Glutamatergic neuron (in vitro differentiated cells): ENCODE measurements around the gene ROBO1. TPM values are rescaled to one million over a fixed set of nuclear protein-coding genes. Genes with fewer than 3 reads are reported as not detected.

Source experiments
- DNase-seq: peaks from one replicate; pipeline ENCODE4 v3.0.0; 2022
- H3K27ac Mint-ChIP-seq: one replicate; pipeline ENCODE4 v1.8.0; 2020; ENCODE audit warnings: mild to moderate bottlenecking, mixed read lengths, inconsistent platforms; ENCODE audit not compliant: unreplicated experiment
- H3K27me3 Mint-ChIP-seq: one replicate; pipeline ENCODE4 v1.8.0; 2020; ENCODE audit warnings: mild to moderate bottlenecking, moderate library complexity, mixed read lengths, inconsistent platforms; ENCODE audit not compliant: unreplicated experiment
- H3K36me3 Mint-ChIP-seq: one replicate; pipeline ENCODE4 v1.8.0; 2020; ENCODE audit warnings: mild to moderate bottlenecking, mixed read lengths, inconsistent platforms; ENCODE audit not compliant: unreplicated experiment
- H3K4me1 Mint-ChIP-seq: one replicate; pipeline ENCODE4 v1.8.0; 2020; ENCODE audit warnings: mild to moderate bottlenecking, low read depth, mixed read lengths, inconsistent platforms; ENCODE audit not compliant: unreplicated experiment
- H3K4me3 Mint-ChIP-seq: one replicate; pipeline ENCODE4 v1.8.0; 2020; ENCODE audit warnings: mild to moderate bottlenecking, mixed read lengths, inconsistent platforms; ENCODE audit not compliant: unreplicated experiment
- H3K9me3 Mint-ChIP-seq: one replicate; pipeline ENCODE4 v1.8.0; 2020; ENCODE audit warnings: mild to moderate bottlenecking, moderate library complexity, mixed read lengths, inconsistent platforms; ENCODE audit not compliant: unreplicated experiment
- total RNA-seq: library from RNA; stranded (reverse); fragmentation: NEBNext Ultra II Directional; extraction: Animal tissue kit (Norgen Biotek cat#: 25700); gene quantifications from one replicate; pipeline ENCODE4 v1.2.1, GENCODE V29; 2021; ENCODE audit not compliant: unreplicated experiment
- TF ChIP-seq, protein P1 (sequence below): fragments of 200-600 bp; sonication (generic); IDR thresholded peaks from one replicate; pipeline ENCODE4 v1.5.0; 2021; ENCODE audit not compliant: partially characterized antibody, unreplicated experiment

The ROBO1 gene
- total RNA-seq, 1 donor from 2014 or later, result 505 TPM

DNA sequence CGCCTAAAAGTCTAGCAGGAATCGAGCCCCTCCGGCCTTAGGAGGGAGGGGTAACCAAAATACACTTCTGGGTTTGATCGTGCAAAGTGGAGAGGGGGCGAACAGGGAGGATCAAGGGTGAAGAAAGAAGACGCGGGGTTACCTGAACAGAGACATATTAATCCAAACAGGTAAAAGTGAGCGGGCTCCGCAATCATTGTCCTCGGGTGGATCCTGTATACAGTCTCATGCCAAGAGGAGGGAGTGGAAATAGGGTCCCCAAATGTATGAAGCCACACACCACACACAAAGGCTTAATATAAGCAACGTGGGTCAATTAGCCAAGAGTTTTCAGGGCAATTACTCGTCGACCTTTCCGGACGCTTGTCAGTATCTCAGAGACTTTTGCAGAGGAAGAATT is 749.5 kb downstream of the ROBO1 start:
- DNase-seq, result no peak
- no peaks in the 10 kb centered on the region for H3K36me3 Mint-ChIP-seq
- H3K9me3 Mint-ChIP-seq, result peaks cover 8% of the 10 kb centered on the region
- H3K27me3 Mint-ChIP-seq, result peaks cover 5% of the 10 kb centered on the region
- no peak overlapping the region for H3K27ac Mint-ChIP-seq
- TF ChIP-seq, protein P1, sequence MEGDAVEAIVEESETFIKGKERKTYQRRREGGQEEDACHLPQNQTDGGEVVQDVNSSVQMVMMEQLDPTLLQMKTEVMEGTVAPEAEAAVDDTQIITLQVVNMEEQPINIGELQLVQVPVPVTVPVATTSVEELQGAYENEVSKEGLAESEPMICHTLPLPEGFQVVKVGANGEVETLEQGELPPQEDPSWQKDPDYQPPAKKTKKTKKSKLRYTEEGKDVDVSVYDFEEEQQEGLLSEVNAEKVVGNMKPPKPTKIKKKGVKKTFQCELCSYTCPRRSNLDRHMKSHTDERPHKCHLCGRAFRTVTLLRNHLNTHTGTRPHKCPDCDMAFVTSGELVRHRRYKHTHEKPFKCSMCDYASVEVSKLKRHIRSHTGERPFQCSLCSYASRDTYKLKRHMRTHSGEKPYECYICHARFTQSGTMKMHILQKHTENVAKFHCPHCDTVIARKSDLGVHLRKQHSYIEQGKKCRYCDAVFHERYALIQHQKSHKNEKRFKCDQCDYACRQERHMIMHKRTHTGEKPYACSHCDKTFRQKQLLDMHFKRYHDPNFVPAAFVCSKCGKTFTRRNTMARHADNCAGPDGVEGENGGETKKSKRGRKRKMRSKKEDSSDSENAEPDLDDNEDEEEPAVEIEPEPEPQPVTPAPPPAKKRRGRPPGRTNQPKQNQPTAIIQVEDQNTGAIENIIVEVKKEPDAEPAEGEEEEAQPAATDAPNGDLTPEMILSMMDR, result no peak
- peaks cover 20% of the 10 kb centered on the region for H3K4me1 Mint-ChIP-seq
- H3K4me3 Mint-ChIP-seq, result no peak overlapping the region

DNA sequence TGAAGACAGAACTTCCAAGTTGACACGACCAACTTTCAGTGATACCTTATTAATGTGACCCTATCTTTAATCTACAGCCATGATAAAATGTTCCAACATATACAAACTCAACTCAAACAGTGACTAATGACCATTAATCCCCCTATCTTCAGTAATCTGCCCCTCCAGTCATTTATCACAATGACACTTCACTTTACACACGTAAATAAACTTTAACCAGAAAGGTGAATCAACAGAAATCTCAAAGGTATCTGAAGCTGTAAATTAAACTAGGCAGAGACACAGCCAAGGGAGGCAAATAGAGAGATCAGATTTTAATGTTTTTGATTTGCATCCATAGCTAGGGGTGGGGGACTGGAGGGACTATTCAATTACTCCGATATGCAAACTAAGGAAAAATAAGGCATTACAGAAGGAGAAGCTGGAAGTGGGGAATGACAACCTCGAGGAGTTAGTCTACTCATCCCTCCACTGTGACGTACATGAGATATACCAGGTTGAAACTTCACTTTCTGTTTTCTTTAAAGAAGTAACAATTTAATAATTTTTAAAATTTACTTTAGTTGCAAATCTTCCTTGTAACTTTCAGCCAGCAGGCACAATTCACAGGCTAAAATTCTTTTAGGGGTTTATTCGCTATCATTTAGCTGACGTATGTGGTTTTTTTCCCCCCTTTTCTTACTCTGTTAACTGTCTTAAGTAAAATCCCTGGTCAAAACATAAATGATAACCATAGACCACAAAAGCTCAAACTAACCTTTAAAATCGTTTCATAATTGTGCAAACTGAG is 751.0 kb downstream of the ROBO1 start:
- TF ChIP-seq, protein P1, result no peak
- Mint-ChIP-seq H3K27me3 (peaks cover 5% of the 10 kb centered on the region), H3K4me3 (no peak overlapping the region), H3K27ac (no peak overlapping the region), H3K9me3 (peaks cover 8% of the 10 kb centered on the region), H3K36me3 (no peaks in the 10 kb centered on the region), H3K4me1 (peaks cover 29% of the 10 kb centered on the region)
- no peak for DNase-seq

DNA sequence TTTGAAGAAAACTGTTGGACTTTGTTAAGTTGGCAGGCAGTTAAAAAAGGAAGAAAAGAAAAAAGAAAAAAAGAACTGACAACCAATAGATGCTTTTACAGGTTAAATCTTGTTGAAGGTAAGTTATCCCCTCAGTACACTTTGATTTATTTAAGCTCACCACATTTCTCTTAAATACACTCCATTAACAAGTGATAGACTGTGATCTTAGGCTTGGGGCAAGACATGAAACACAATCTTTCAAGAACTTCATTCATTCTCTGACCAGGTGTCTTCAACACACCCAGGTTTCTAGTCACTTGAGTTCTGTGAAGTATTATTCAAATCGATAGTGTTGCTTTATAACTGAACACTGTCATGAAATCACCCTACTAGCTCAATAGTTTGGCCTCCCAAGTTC is 751.9 kb downstream of the ROBO1 start:
- Mint-ChIP-seq H3K36me3 (no peaks in the 10 kb centered on the region), H3K4me3 (no peak overlapping the region), H3K4me1 (peaks cover 34% of the 10 kb centered on the region), H3K27me3 (peaks cover 5% of the 10 kb centered on the region), H3K9me3 (peaks cover 8% of the 10 kb centered on the region), H3K27ac (no peak overlapping the region)
- TF ChIP-seq, protein P1, result no peak
- DNase-seq, result no peak

DNA sequence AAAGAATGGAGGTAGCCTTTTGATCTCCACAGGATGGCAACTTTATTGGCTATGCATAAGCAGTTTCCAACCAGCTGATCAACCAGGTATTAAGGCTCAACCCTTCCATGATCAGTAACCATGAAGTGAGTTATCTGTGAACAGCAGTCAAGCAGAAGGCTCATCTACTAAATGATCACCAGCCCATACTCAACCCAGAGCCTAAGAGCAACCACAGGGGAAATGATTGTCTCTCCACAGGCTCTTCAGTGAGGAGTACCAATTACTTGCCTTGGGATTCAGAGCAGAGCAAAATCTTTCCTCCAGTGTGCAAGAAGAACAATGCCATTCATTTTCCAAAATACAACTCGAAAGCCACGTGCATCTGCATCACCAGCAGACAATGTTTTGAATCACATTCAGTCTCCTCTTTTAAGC is 754.8 kb downstream of the ROBO1 start:
- peak overlapping the region; percentile 87 for H3K27ac Mint-ChIP-seq
- H3K36me3 Mint-ChIP-seq, result no peaks in the 10 kb centered on the region
- H3K4me3 Mint-ChIP-seq, result no peak overlapping the region
- H3K4me1 Mint-ChIP-seq, result peaks cover 42% of the 10 kb centered on the region
- no peak for DNase-seq
- TF ChIP-seq, protein P1, result no peak
- H3K9me3 Mint-ChIP-seq, result peaks cover 3% of the 10 kb centered on the region
- no peaks in the 10 kb centered on the region for H3K27me3 Mint-ChIP-seq

DNA sequence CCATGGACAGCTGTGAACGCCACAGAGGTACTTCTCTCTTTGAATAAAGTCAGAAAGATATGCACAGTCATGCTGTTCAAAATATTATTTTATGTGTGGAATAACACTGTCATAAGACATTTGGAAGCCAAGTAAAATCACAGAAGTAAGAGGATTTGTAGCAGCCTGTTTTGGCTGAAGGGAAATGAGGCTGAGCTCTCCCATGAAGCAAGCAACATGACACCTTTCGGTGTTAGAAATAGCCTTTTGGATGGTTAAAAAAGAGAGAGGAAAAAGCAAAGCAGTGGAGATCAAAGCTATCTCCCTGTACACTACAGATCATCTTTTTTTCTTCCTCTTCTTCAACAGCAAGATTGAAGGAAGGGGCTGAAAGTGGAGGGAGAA is 755.3 kb downstream of the ROBO1 start:
- TF ChIP-seq, protein P1, result no peak
- Mint-ChIP-seq H3K4me1 (peaks cover 44% of the 10 kb centered on the region), H3K4me3 (no peak overlapping the region), H3K9me3 (peaks cover 3% of the 10 kb centered on the region), H3K27me3 (no peaks in the 10 kb centered on the region), H3K36me3 (no peaks in the 10 kb centered on the region), H3K27ac (peak overlapping the region; percentile 87)
- no peak for DNase-seq
